Activated naive CD8-positive, alpha-beta T cell treated with anti-CD3 and anti-CD28 coated beads, Interleukin-2, amount 10 ng/mL, durations not matched to agents 7 days and 5 days (primary cell): ENCODE data around the gene ST6GALNAC3. TPM values are rescaled to one million over a fixed set of nuclear protein-coding genes. Genes with fewer than 3 reads are reported as not detected.

Experiments
- ATAC-seq: fragments of 150-1000 bp; cut with Tn5 transposase; one replicate; pipeline ENCODE4 v1.10.0; 2021; ENCODE audit warnings: low read depth, moderate library complexity
- POLR2A ChIA-PET: fragments of 350-600 bp; sonication (Branson Sonifier 250); formaldehyde crosslinking; loops from one replicate; lab custom pipeline; 2021; ENCODE audit warnings: antibody characterized with exemption; lab: Charles Lee
- DNase-seq: peaks from one replicate; pipeline ENCODE4 v3.0.0; 2021
- H3K27ac Mint-ChIP-seq: one replicate; pipeline ENCODE4 v1.8.0; 2022; ENCODE audit warnings: mild to moderate bottlenecking, mixed read lengths
- H3K27me3 Mint-ChIP-seq: one replicate; pipeline ENCODE4 v1.8.0; 2022; ENCODE audit warnings: mild to moderate bottlenecking, moderate library complexity, mixed read lengths
- H3K36me3 Mint-ChIP-seq: one replicate; pipeline ENCODE4 v1.8.0; 2021; ENCODE audit warnings: mild to moderate bottlenecking, mixed read lengths
- H3K4me1 Mint-ChIP-seq: one replicate; pipeline ENCODE4 v1.8.0; 2021; ENCODE audit warnings: mixed read lengths
- H3K4me3 Mint-ChIP-seq: one replicate; pipeline ENCODE4 v1.8.0; 2022; ENCODE audit warnings: mild to moderate bottlenecking, moderate library complexity, mixed read lengths
- H3K9me3 Mint-ChIP-seq: one replicate; pipeline ENCODE4 v1.8.0; 2021; ENCODE audit warnings: mixed read lengths
- total RNA-seq, 2 experiments: library from RNA; stranded (reverse); gene quantifications; one replicate each; pipeline ENCODE4 v1.2.3, GENCODE V29; 2021

Gene ST6GALNAC3
- total RNA-seq, 2 experiments from 2014 or later = 0.48 to 0.55 TPM

GRCh38 chr1:76374086-76374485 lies 299.5 kb downstream of the ST6GALNAC3 start:
- POLR2A ChIA-PET = no interaction called here
- H3K36me3 Mint-ChIP-seq = no peaks in the 10 kb centered on the region

GRCh38 chr1:76377247-76377646 lies 302.7 kb downstream of the ST6GALNAC3 start:
- DNase-seq = no peak
- Mint-ChIP-seq H3K36me3 (no peaks in the 10 kb centered on the region), H3K4me3 (no peak overlapping the region), H3K27ac (no peak overlapping the region), H3K27me3 (no peaks in the 10 kb centered on the region), H3K4me1 (peaks cover 2% of the 10 kb centered on the region), H3K9me3 (peaks cover 1% of the 10 kb centered on the region)
- no peak for ATAC-seq
- POLR2A ChIA-PET = no interaction called here

More at GRCh38 chr1:76374086-76374485, 299.5 kb downstream of the ST6GALNAC3 start:
- Mint-ChIP-seq H3K9me3 (peaks cover 1% of the 10 kb centered on the region), H3K27ac (no peak overlapping the region), H3K4me3 (no peak overlapping the region), H3K4me1 (peaks cover 2% of the 10 kb centered on the region), H3K27me3 (no peaks in the 10 kb centered on the region)
- DNase-seq = no peak
- ATAC-seq = no peak

GRCh38 chr1:76379506-76379905 lies 305.0 kb downstream of the ST6GALNAC3 start:
- no peaks in the 10 kb centered on the region for H3K27me3 Mint-ChIP-seq

GRCh38 chr1:76381450-76382097 lies 307.0 kb downstream of the ST6GALNAC3 start:
- ATAC-seq = no peak
- POLR2A ChIA-PET = no interaction called here
- no peak overlapping the region for H3K27ac Mint-ChIP-seq
- H3K9me3 Mint-ChIP-seq = peaks cover 1% of the 10 kb centered on the region
- peaks cover 2% of the 10 kb centered on the region for H3K4me1 Mint-ChIP-seq
- no peaks in the 10 kb centered on the region for H3K36me3 Mint-ChIP-seq
- DNase-seq = no peak
- H3K4me3 Mint-ChIP-seq = no peak overlapping the region
- no peaks in the 10 kb centered on the region for H3K27me3 Mint-ChIP-seq

More at GRCh38 chr1:76379506-76379905, 305.0 kb downstream of the ST6GALNAC3 start:
- DNase-seq = no peak
- Mint-ChIP-seq H3K36me3 (no peaks in the 10 kb centered on the region), H3K4me1 (peaks cover 2% of the 10 kb centered on the region), H3K9me3 (peaks cover 1% of the 10 kb centered on the region), H3K27ac (no peak overlapping the region), H3K4me3 (no peak overlapping the region)
- POLR2A ChIA-PET = no interaction called here
- ATAC-seq = no peak

- Mint-ChIP-seq H3K27ac (no peak overlapping the region), H3K4me1 (no peaks in the 10 kb centered on the region), H3K27me3 (peaks cover 2% of the 10 kb centered on the region), H3K4me3 (no peak overlapping the region), H3K9me3 (no peaks in the 10 kb centered on the region), H3K36me3 (no peaks in the 10 kb centered on the region)
- no peak for ATAC-seq
- POLR2A ChIA-PET = no interaction called here
- DNase-seq = no peak
These were observed 313.7 kb downstream of the ST6GALNAC3 start for GRCh38 chr1:76388261-76388660.

GRCh38 chr1:76390456-76390855 lies 315.9 kb downstream of the ST6GALNAC3 start:
- Mint-ChIP-seq H3K4me1 (no peaks in the 10 kb centered on the region), H3K27ac (no peak overlapping the region), H3K9me3 (no peaks in the 10 kb centered on the region), H3K36me3 (no peaks in the 10 kb centered on the region), H3K4me3 (no peak overlapping the region), H3K27me3 (peaks cover 2% of the 10 kb centered on the region)
- ATAC-seq = no peak
- POLR2A ChIA-PET = no interaction called here
- DNase-seq = no peak

GRCh38 chr1:76395059-76395458 lies 320.5 kb downstream of the ST6GALNAC3 start:
- H3K4me1 Mint-ChIP-seq = no peaks in the 10 kb centered on the region
- DNase-seq (no peak), ATAC-seq (no peak)
- peaks cover 4% of the 10 kb centered on the region for H3K27me3 Mint-ChIP-seq
- H3K36me3 Mint-ChIP-seq = no peaks in the 10 kb centered on the region
- no peaks in the 10 kb centered on the region for H3K9me3 Mint-ChIP-seq
- POLR2A ChIA-PET = no interaction called here
- no peak overlapping the region for H3K27ac Mint-ChIP-seq
- H3K4me3 Mint-ChIP-seq = no peak overlapping the region

GRCh38 chr1:76402128-76402527 lies 327.6 kb downstream of the ST6GALNAC3 start:
- no peak for ATAC-seq
- H3K27me3 Mint-ChIP-seq = peaks cover 2% of the 10 kb centered on the region
- no peaks in the 10 kb centered on the region for H3K4me1 Mint-ChIP-seq
- H3K27ac Mint-ChIP-seq = no peak overlapping the region
- POLR2A ChIA-PET = no interaction called here
- no peak for DNase-seq
- peaks cover 5% of the 10 kb centered on the region for H3K9me3 Mint-ChIP-seq
- no peak overlapping the region for H3K4me3 Mint-ChIP-seq
- peaks cover 2% of the 10 kb centered on the region for H3K36me3 Mint-ChIP-seq

- POLR2A ChIA-PET = no interaction called here
- Mint-ChIP-seq H3K4me3 (no peak overlapping the region), H3K27me3 (no peaks in the 10 kb centered on the region), H3K36me3 (no peaks in the 10 kb centered on the region), H3K9me3 (no peaks in the 10 kb centered on the region), H3K4me1 (no peaks in the 10 kb centered on the region), H3K27ac (no peak overlapping the region)
- ATAC-seq (no peak), DNase-seq (no peak)
These were observed 333.8 kb downstream of the ST6GALNAC3 start for GRCh38 chr1:76408303-76408702.

- POLR2A ChIA-PET = no interaction called here
- Mint-ChIP-seq H3K27me3 (no peaks in the 10 kb centered on the region), H3K9me3 (no peaks in the 10 kb centered on the region), H3K4me1 (no peaks in the 10 kb centered on the region), H3K36me3 (no peaks in the 10 kb centered on the region), H3K4me3 (no peak overlapping the region), H3K27ac (no peak overlapping the region)
- no peak for DNase-seq
- no peak for ATAC-seq
These were observed 336.0 kb downstream of the ST6GALNAC3 start for GRCh38 chr1:76410499-76410898.

- H3K4me1 Mint-ChIP-seq = no peaks in the 10 kb centered on the region
- H3K36me3 Mint-ChIP-seq = no peaks in the 10 kb centered on the region
- no peak overlapping the region for H3K27ac Mint-ChIP-seq
- POLR2A ChIA-PET = no interaction called here
- DNase-seq (no peak), ATAC-seq (no peak)
- H3K27me3 Mint-ChIP-seq = no peaks in the 10 kb centered on the region
- no peak overlapping the region for H3K4me3 Mint-ChIP-seq
- no peaks in the 10 kb centered on the region for H3K9me3 Mint-ChIP-seq
These were observed 344.0 kb downstream of the ST6GALNAC3 start for GRCh38 chr1:76418531-76418930.

- Mint-ChIP-seq H3K27me3 (no peaks in the 10 kb centered on the region), H3K9me3 (no peaks in the 10 kb centered on the region), H3K4me3 (no peak overlapping the region), H3K27ac (no peak overlapping the region), H3K36me3 (no peaks in the 10 kb centered on the region), H3K4me1 (no peaks in the 10 kb centered on the region)
- DNase-seq = no peak
- ATAC-seq = no peak
- POLR2A ChIA-PET = no interaction called here
These were observed 345.1 kb downstream of the ST6GALNAC3 start for GRCh38 chr1:76419603-76420002.

GRCh38 chr1:76425201-76426145 lies 350.9 kb downstream of the ST6GALNAC3 start:
- Mint-ChIP-seq H3K36me3 (peaks cover 2% of the 10 kb centered on the region), H3K4me1 (no peaks in the 10 kb centered on the region), H3K9me3 (no peaks in the 10 kb centered on the region), H3K27me3 (no peaks in the 10 kb centered on the region), H3K4me3 (no peak overlapping the region), H3K27ac (no peak overlapping the region)
- ATAC-seq (no peak), DNase-seq (no peak)
- POLR2A ChIA-PET = no interaction called here

- POLR2A ChIA-PET = no interaction called here
- Mint-ChIP-seq H3K27me3 (no peaks in the 10 kb centered on the region), H3K9me3 (no peaks in the 10 kb centered on the region), H3K4me3 (no peak overlapping the region), H3K4me1 (no peaks in the 10 kb centered on the region), H3K36me3 (peaks cover 2% of the 10 kb centered on the region), H3K27ac (no peak overlapping the region)
- DNase-seq = no peak
- ATAC-seq = no peak
These were observed 352.1 kb downstream of the ST6GALNAC3 start for GRCh38 chr1:76426606-76427005.
